ENCODE results near the gene KRT79. TPM values are rescaled to one million over a fixed set of nuclear protein-coding genes. Genes with fewer than 3 reads are reported as not detected.

Gene KRT79
- total and polyA plus RNA-seq, 11 donors = 0.24 TPM; not detected in 10

DNA sequence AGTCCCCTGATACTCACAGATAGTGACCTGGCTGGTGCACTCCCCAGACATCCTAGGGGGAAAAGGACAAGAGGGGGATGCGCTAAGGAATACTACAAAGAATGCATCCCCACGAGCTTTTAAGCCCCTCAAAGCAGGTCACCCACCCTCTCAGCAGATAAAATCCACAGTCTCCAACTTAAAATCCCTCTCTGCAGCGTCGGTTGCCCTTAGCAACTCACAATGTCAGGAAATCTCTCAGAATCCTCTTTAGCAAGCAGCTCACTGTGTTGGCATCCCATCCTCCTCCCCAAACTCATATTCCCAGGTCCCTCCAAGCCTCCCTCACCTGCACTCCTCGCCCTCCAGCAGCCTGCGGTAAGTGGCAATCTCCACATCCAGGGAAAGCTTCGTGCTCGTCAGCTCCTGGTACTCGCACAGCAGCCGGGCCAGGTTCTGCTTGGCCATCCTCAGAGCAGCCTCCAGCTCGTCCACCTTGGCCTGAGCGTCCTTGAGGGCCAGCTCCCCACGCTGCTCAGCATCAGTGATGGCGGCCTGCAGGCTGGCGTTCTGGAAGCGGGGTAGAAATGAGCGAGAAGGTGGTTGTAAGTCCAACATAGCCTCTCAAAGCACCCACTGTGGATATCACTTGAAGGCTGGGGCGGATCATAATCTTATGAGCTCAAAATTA lies 5.5 kb upstream of the KRT79 start:
- Histone ChIP-seq H3K36me3 (no peaks in the 10 kb centered on the region), H3K27me3 (peaks cover 0 to 30% (median 0%) of the 10 kb centered on the region in 9 donors), H3K4me1 (no peaks in the 10 kb centered on the region), H3K4me3 (no peak overlapping the region), H3K27ac (no peak overlapping the region), H3K9me3 (no peaks in the 10 kb centered on the region)
- ATAC-seq (no peak), DNase-seq (no peak)
- 73 to 84% (median 77%) methylated on average over 18 of the region's 18 CpGs for WGBS, 4 donors
- intact Hi-C loops (cut with DNase I) = no loop called here
- no peak for TF ChIP-seq POLR2A (IDR thresholded peaks at IDR 0.05)
- TF ChIP-seq, protein P1, sequence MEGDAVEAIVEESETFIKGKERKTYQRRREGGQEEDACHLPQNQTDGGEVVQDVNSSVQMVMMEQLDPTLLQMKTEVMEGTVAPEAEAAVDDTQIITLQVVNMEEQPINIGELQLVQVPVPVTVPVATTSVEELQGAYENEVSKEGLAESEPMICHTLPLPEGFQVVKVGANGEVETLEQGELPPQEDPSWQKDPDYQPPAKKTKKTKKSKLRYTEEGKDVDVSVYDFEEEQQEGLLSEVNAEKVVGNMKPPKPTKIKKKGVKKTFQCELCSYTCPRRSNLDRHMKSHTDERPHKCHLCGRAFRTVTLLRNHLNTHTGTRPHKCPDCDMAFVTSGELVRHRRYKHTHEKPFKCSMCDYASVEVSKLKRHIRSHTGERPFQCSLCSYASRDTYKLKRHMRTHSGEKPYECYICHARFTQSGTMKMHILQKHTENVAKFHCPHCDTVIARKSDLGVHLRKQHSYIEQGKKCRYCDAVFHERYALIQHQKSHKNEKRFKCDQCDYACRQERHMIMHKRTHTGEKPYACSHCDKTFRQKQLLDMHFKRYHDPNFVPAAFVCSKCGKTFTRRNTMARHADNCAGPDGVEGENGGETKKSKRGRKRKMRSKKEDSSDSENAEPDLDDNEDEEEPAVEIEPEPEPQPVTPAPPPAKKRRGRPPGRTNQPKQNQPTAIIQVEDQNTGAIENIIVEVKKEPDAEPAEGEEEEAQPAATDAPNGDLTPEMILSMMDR (IDR thresholded peaks at IDR 0.05) = no peak

DNA sequence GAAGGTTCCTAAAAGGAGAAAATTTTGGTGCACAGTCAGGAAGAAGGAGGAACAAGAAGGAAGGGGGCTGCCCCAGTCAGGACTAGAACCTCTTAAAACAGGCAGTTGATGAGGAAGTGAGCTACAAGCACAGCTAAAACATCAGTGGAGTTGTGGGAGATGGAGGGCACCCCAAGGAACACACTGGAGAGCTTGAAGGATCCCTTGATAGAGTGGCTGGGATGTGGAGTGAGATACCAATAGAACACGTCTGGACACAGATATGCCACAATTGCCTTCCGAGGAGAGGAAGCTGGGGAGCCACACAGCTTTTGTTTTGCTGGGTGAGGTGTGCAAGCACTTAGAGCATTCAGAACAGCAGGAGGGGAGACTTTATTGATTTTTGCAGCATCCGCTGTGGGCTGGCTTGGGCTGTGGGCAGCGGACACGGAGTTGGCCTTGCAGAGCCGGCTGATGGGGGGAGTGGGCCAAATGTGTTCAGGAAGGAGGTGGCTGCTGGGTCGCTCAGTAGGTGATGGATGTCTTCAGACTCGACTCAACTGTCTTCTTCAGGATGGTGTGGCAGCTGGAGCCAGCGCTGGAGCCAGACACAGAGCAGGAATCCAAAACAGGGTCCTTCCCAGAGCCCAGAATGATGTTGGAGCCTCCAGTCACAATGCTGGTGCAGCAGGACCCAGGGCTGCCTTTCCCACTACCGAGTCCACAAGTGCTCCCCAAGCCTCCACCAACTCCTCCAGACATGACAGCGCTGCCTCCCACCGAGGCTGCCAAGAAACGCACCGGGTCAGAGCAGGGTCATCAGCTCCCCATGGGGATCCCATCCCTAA lies 4.7 kb upstream of the KRT79 start:
- DNase-seq (no peak), ATAC-seq (no peak)
- WGBS, 4 donors = 54 to 63% (median 59%) methylated on average over 14 of the region's 14 CpGs
- intact Hi-C loops (cut with DNase I) = no loop called here
- H3K4me1 ChIP-seq = no peaks in the 10 kb centered on the region
- no peak overlapping the region for H3K4me3 ChIP-seq
- H3K36me3 ChIP-seq = no peaks in the 10 kb centered on the region
- H3K9me3 ChIP-seq = no peaks in the 10 kb centered on the region
- H3K27me3 ChIP-seq = peaks cover 0 to 34% (median 0%) of the 10 kb centered on the region in 9 donors
- TF ChIP-seq, protein P1 (IDR thresholded peaks at IDR 0.05) = no peak
- TF ChIP-seq POLR2A (IDR thresholded peaks at IDR 0.05) = no peak
- no peak overlapping the region for H3K27ac ChIP-seq

DNA sequence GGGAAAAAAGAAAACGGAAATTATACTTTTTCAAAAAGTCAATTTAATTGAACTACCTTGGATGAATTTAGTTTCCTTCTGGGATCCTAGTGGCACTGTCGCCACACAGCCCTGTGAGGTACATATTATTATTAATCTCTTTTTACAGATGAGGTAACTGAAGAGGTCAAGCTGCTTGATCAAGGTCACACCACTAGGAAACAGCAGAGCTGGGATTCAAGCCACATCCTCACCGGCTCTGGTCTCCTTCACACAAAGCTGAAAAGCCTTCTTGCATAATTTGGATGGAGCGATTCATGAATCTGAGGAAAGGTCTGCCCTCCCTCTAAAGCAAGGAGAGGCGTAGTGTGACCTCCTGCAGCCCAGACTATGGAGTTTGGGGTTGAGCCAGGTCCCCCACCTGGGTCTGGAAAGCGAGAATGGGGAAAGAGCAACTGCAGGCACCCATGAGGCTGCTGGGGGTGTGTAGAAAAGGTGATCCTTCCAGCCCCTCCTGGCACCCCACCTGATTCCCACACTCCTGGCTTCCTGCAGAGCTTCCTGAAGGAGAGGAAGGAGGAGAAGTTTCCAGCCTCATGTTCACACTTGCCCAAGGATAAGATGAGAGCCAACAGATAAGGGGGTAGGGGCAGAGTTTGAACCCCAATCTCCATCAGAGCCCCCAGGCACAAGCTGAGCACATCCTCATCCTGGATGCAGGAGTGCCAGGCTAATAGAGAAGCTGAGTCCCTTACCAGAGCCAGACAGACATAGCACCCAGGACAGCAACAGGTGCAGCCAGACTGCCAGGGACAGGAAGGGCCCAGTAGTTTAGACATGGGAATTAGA lies 3.9 kb upstream of the KRT79 start:
- no peak overlapping the region for H3K4me3 ChIP-seq
- no peak for ATAC-seq
- peaks cover 0 to 34% (median 0%) of the 10 kb centered on the region in 9 donors for H3K27me3 ChIP-seq
- intact Hi-C loops (cut with DNase I) = no loop called here
- no peak for DNase-seq
- H3K36me3 ChIP-seq = no peaks in the 10 kb centered on the region
- H3K27ac ChIP-seq = no peak overlapping the region
- no peaks in the 10 kb centered on the region for H3K9me3 ChIP-seq
- WGBS, 4 donors = 79 to 85% (median 80%) methylated on average over 6 of the region's 6 CpGs
- H3K4me1 ChIP-seq = no peaks in the 10 kb centered on the region
- TF ChIP-seq, protein P1 (IDR thresholded peaks at IDR 0.05) = no peak
- no peak for TF ChIP-seq POLR2A (IDR thresholded peaks at IDR 0.05)

DNA sequence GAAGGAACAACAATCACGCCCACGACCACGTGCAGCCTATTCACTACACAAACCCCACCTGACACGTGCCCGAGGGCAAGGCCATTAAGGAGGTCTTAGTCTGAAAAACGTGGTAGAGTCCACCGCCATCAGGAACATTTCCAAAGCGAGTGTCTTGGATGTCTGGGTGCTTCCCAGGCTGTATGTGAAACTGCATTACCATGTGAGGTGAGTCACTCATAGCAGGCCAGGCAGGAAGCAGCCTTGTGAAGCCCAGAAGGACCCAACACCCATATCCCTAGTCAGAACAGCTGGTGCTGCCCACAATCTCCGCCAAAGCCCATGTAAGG lies 3.3 kb upstream of the KRT79 start:
- 76 to 89% (median 87%) methylated on average over 9 of the region's 9 CpGs for WGBS, 4 donors
- no peak for TF ChIP-seq POLR2A (IDR thresholded peaks at IDR 0.05)
- TF ChIP-seq, protein P1 (IDR thresholded peaks at IDR 0.05) = no peak
- H3K9me3 ChIP-seq = no peaks in the 10 kb centered on the region
- no peak overlapping the region for H3K27ac ChIP-seq
- ATAC-seq (no peak), DNase-seq (no peak)
- H3K4me1 ChIP-seq = no peaks in the 10 kb centered on the region
- peaks cover 0 to 34% (median 0%) of the 10 kb centered on the region in 9 donors for H3K27me3 ChIP-seq
- intact Hi-C loops (cut with DNase I) = no loop called here
- no peak overlapping the region for H3K4me3 ChIP-seq
- no peaks in the 10 kb centered on the region for H3K36me3 ChIP-seq

All from heart left ventricle (tissue), 16 donors.